AG04449 (cell line): Measurements from ENCODE around the gene ZNF500.

Source experiments
- CTCF ChIA-PET: fragments of 350-600 bp; formaldehyde crosslinking; extraction: SDS; loops from one replicate; lab custom pipeline; 2021; ENCODE audit warnings: antibody characterized with exemption; lab: Yijun Ruan, JAX
- POLR2A ChIA-PET: fragments of 400-600, 350-600 bp; formaldehyde crosslinking; extraction: SDS; loops from one replicate; lab custom pipeline; 2020; ENCODE audit warnings: antibody characterized with exemption, inconsistent platforms; lab: Yijun Ruan, JAX
- DNase-seq: peaks from one replicate; pipeline ENCODE4 v3.0.0-alpha.2; 2010; ENCODE audit warnings: low read depth, low spot score
- H3K4me3 ChIP-seq: 2 replicates; pipeline ENCODE4 v1.5.1; 2011; ENCODE audit warnings: low read depth, mild to moderate bottlenecking, control low read depth, low read length
- TF ChIP-seq, protein P1 (sequence below): IDR thresholded peaks from one replicate; pipeline ENCODE4 v1.5.1; 2011; ENCODE audit warnings: mild to moderate bottlenecking, moderate library complexity, low read length, control low read depth, inconsistent platforms; ENCODE audit not compliant: insufficient read depth; ENCODE audit errors: missing control alignments

The ZNF500 gene

DNA sequence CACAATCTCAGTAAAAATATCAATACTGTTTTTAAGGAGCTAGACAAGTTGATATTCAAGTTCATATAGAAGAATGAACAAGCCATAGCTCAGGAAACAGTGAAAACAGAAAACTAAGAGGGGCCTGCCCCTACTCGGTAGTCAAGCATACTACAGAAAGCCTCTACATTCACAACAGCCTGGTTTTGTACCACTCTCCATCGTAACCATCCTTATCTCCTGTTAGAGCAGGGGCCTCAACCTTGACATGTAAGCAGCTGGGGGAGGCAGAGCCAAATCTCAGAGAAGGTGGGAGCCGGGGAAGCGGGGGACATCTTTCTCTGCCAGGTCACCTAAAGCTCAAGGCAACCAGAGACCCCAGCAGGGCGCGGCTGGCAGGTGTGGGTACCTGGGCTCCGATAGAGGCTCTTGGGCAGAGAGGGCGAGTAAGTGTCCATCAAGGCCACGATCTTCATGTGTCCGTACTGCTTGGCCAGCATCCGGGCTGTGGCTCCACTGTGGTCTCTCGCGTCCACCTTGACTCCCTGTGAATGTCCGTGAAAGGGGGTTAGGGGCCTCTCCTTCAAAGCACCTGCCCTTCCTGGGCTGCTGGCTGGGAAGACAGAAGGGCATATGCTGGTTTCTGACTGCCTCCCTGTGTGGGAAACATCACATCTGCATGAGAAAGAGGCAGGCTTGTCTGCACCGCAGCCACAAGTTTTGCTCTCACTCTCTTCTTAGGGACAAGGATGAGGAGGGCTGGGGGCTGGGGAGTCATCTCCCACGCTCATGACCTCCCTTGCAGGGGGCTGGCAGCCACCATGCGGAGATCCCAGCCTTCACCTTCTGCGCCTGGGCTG is 53.1 kb downstream of the ZNF500 start:
- no peak for DNase-seq
- ChIA-PET POLR2A (interaction anchor here (0.6 kb wide), 1 partner anchor 250 kb away, joined by 6 read pairs; no protein-coding TSS in a partner anchor), CTCF (no interaction called here)
- H3K4me3 ChIP-seq = no peak overlapping the region
- TF ChIP-seq, protein P1, sequence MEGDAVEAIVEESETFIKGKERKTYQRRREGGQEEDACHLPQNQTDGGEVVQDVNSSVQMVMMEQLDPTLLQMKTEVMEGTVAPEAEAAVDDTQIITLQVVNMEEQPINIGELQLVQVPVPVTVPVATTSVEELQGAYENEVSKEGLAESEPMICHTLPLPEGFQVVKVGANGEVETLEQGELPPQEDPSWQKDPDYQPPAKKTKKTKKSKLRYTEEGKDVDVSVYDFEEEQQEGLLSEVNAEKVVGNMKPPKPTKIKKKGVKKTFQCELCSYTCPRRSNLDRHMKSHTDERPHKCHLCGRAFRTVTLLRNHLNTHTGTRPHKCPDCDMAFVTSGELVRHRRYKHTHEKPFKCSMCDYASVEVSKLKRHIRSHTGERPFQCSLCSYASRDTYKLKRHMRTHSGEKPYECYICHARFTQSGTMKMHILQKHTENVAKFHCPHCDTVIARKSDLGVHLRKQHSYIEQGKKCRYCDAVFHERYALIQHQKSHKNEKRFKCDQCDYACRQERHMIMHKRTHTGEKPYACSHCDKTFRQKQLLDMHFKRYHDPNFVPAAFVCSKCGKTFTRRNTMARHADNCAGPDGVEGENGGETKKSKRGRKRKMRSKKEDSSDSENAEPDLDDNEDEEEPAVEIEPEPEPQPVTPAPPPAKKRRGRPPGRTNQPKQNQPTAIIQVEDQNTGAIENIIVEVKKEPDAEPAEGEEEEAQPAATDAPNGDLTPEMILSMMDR = no peak

DNA sequence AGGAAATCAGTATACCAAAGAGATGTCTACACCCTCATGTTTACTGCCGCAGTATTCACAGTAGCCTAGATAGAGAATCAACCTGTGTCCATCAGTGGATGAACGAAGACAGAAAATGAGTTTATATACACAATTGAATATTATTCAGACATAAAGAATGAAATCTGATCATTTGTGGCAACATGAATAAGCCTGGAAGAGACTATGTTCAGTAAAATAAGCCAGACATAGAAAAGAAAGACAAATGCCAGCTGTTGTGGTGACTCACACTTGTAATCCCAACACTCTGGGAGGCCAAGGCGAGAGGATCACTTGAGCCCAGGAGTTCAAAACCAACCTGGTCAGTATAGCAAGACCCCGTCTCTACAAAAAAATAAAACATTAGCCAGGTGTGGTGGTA is 57.5 kb downstream of the ZNF500 start:
- TF ChIP-seq, protein P1 = no peak
- no peak for DNase-seq
- H3K4me3 ChIP-seq = no peak overlapping the region
- CTCF ChIA-PET = interaction anchor here (0.8 to 1.4 kb wide), 3 partner anchors 9 to 247 kb away, joined by 3 to 4 read pairs (median 4); no protein-coding TSS in a partner anchor
- POLR2A ChIA-PET = no interaction called here

DNA sequence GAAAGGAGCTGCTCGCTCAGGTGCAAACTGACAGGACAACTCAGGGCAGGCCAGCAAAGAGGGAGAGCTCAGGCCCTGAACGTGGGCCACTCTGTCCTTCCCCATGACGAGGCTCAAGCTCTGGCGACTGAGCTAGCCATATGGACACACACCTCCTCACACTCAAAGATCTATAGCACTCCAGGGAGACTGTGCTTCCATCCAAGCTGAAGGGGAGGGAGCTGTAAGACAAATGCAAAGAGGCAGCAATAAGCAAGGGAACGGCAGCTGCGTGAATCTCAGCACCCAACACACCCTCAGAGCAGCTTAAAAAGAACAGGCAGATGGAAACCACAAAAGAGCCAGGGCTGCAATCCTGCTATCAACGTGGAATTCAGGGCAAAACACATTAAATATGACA is 60.1 kb downstream of the ZNF500 start:
- no peak for DNase-seq
- CTCF ChIA-PET = interaction anchor here (0.7 to 1.1 kb wide), 2 partner anchors 11 to 249 kb away, joined by 3 to 4 read pairs; no protein-coding TSS in a partner anchor
- H3K4me3 ChIP-seq = no peak overlapping the region
- POLR2A ChIA-PET = interaction anchor here (0.9 kb wide), 1 partner anchor 13 kb away, joined by 3 read pairs; no protein-coding TSS in a partner anchor
- TF ChIP-seq, protein P1 = no peak

DNA sequence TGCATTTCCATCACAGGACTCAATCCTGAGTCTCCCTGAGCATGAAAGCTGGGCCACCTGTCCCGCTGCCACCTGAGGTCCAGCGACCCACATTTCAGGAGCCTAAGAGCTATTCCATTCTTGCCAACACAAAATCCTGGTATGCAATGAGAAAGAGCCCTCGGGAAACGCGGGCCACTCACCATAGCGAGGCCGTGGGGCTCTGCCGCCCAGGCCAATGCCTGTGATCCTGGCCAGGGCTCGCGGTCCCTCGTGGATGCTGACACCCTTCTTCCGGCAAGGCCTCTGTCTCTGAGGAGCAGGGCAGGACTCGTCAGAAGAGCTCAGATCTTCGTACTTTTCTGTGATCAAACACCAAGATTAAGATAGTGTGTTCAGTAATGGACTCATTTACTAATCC is 62.0 kb downstream of the ZNF500 start:
- DNase-seq = no peak
- no peak overlapping the region for H3K4me3 ChIP-seq
- TF ChIP-seq, protein P1 = no peak
- CTCF ChIA-PET = interaction anchor here (1.3 to 1.4 kb wide), 2 partner anchors 12 to 251 kb away, joined by 3 to 4 read pairs; no protein-coding TSS in a partner anchor
- POLR2A ChIA-PET = no interaction called here

- DNase-seq = no peak
- TF ChIP-seq, protein P1 = no peak
- POLR2A ChIA-PET = interaction anchor here (0.8 kb wide), 1 partner anchor 14 kb away, joined by 3 read pairs; no protein-coding TSS in a partner anchor
- H3K4me3 ChIP-seq = no peak overlapping the region
- CTCF ChIA-PET = interaction anchor here (1.2 to 1.4 kb wide), 2 partner anchors 10 to 251 kb away, joined by 4 read pairs; no protein-coding TSS in a partner anchor
Measured at GRCh38 chr16:4704491-4704890, 62.5 kb downstream of the ZNF500 start.

- ChIA-PET CTCF (interaction anchor here (1.2 kb wide), 1 partner anchor 9 kb away, joined by 4 read pairs; no protein-coding TSS in a partner anchor), POLR2A (interaction anchor here (0.8 kb wide), 1 partner anchor 13 kb away, joined by 3 read pairs; no protein-coding TSS in a partner anchor)
- TF ChIP-seq, protein P1 = no peak
- no peak for DNase-seq
- H3K4me3 ChIP-seq = no peak overlapping the region
Measured at GRCh38 chr16:4703906-4704305, 63.1 kb downstream of the ZNF500 start.
